Dermis microvascular lymphatic vessel endothelial cell (primary cell): ENCODE measurements around the gene FSD1. TPM values are rescaled to one million over a fixed set of nuclear protein-coding genes. Genes with fewer than 3 reads are reported as not detected.
"Not testable (repeated sequence)": the region's sequence is repeated elsewhere in the genome, so short reads cannot be mapped to it uniquely, and the experiment has no call there.

Experiments used
- DNase-seq, 2 donors: peaks; one replicate each; pipeline versions ENCODE4 v3.0.0 to v3.0.0-alpha.2; 2010; ENCODE audit warnings: low read depth in 2 of 2
- total RNA-seq: library from RNA; depleted of rRNA; stranded (reverse); fragments of >200 nt; gene quantifications from 2 replicates; pipeline ENCODE4 v1.2.1, GENCODE V29; 2014

Gene FSD1
- total RNA-seq, 1 donor from 2014 or later, result 7.4 TPM

GRCh38 chr19:4313847-4314490 lies 9.6 kb downstream of the FSD1 start:
- DNase-seq, result no peak

DNA sequence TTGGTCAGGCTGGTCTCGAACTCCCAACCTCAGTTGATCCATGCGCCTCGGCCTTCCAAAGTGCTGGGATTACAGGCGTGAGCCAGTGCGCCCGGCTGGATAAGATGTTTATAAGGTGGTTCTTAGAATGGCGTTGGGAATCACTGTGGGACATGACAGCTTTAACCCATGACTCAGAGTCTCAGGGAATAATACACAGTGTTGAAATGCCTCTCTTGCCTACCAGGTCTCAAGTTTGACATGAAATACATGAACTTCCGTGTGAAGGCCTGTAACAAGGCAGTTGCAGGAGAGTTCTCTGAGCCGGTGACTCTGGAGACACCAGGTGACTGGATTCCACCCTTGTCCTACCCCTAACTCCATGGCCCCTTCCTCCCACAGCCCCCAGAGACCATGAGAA lies 12.6 kb downstream of the FSD1 start:
- DNase-seq, result no peak

- DNase-seq, result no peak
These were observed 14.1 kb downstream of the FSD1 start for GRCh38 chr19:4318460-4318859.

DNA sequence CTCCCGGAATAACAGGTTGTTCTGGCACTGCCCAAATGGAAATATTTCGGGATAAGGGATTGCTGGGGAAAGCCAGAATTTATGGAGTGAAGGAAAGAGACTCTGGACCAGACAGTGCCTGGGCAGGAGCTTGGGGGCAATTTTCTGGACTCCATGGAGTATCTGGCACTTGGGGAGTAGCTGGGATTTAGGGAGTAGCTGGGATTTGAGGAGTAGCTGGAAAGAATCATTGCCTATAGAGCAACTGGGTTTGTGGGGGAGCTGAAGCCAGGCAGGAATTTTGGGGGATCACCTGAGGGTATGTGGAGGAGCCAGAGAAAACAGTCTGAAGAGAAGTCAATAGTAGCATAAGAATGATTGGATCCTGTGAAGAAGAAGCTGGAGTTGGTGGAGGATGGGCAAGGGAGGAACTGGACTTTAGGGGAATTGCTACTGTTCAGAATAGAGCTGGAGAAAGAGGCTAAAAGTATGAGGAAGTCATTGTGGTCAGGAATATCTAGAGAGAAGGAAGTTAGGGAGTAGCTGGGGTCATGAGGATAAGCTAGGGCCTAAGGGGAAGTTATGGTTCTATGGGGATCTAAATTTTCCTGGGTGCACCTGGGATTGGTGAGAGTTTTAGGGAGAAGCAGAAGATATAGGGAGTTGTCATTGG lies 14.8 kb downstream of the FSD1 start:
- DNase-seq, result no peak

DNA sequence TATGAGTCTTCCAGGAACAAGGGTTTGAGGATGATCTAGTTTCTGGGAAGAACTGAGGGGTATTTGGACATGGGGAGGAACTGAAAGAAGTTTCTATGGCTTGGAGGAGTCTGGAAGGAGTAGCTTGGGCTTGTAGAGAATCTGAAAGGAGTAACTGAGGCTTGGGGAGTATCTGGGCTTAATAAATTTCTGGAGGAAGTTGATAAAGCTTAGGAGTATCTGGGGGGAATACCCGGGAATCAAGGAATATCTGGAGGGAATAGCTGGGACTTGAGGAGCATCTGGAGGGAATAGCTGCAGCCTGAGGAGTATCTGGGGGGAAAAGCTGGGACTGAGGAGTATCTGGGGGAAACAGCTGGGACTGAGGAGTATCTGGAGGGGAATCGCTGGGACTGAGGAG lies 16.0 kb downstream of the FSD1 start:
- no peak for DNase-seq

- DNase-seq, result no peak
These were observed 18.7 kb downstream of the FSD1 start for GRCh38 chr19:4322942-4323665.

GRCh38 chr19:4323692-4324091 lies 19.3 kb downstream of the FSD1 start:
- DNase-seq, result no peak

DNA sequence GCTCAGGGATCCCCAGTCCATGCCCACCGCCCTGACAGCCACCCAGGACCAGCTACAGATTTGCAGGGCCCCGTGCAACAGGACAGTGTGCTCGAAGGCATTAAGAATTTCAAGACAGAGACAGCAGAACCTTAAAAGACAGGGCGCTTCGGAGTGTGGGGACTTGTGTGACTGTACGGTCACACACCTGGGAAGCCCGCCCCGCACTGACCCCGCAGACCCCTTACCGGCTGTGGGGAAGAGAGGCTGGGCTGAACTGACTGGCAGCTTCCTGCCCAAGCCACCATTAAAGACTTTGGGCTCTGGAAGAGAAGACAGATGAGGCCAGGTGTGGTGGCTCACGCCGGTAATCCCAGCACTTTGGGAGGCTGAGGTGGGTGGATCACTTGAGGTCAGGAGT lies 19.8 kb downstream of the FSD1 start:
- DNase-seq, result no peak

GRCh38 chr19:4326215-4326836 lies 21.9 kb downstream of the FSD1 start:
- no peak for DNase-seq

DNA sequence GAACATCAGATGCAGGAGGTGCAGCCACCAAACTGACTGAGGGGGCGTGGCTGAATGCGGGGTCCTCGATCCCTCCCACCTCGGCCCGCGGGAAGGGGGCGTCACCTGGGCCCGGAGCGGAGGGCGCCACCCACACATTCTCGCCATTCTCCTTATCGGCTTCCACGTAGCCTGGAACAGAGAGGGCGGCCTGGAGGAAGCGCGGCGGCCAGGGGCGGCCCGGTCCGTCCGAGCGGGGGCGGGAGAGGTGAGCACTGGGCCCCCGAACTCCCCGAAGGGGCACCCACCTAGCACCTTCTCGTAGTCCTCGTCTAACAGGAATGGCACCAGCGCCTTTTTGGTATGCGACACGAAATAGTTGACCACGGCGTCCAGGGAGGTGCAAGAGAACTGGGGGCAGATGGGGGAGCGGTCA lies 22.4 kb downstream of the FSD1 start:
- no peak for DNase-seq

DNA sequence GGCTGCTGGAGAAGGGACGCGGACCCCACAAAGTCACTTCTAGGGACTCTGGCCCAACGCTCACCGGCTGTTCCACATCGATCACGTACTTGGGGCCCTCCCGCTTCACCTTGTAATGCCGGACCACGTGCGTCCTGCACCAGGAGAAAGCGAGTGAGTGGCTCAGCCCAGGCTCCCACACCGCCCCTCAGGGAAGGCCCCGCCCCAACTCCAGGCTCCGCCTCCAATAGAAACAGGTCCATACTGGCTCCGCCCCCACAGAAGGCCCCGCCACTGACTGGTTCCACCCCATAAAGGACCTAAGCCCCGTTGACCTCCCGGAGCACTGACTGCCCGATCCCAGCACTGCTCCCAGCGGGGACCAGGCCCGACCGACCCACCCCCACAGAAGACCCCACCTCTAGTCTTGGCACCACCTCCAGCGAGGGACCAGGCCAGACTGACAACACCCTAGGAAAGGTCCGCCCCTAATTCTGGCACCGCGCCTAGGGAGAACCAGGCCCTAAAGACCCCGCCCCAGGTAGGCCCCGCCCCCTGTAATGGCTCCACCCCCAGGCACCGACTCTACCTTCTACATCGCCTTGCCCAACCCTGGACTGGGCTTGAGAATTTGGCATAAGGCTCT lies 23.0 kb downstream of the FSD1 start:
- DNase-seq, result peak in 1 of 2 donors; percentile 19

- no peak for DNase-seq
These were observed 23.5 kb downstream of the FSD1 start for GRCh38 chr19:4327877-4328242.

- DNase-seq, result peak; percentile 30 to 82
These were observed 24.0 kb downstream of the FSD1 start for GRCh38 chr19:4328243-4328990.

- DNase-seq, result not testable (repeated sequence)
These were observed 24.7 kb downstream of the FSD1 start for GRCh38 chr19:4328991-4329681.

DNA sequence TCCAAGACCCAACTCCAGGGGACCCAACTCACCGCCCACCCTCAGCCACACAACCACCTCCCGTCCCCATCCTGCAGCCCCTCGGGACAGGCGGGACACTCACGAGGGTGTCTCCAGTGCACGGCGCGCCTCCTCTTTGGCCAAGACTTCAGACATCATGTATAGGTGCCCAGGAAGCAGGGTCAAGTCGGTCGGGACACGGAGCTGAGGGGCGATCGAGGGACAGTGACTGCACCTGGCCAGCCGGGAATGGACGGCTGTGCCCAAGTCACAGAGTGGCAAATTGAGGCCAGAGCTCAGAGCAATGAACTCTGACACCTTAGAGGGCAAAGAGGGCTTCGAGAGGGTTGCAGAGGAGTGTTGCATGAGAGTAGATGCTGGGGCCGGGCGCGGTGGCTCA lies 25.5 kb downstream of the FSD1 start:
- no peak for DNase-seq

DNA sequence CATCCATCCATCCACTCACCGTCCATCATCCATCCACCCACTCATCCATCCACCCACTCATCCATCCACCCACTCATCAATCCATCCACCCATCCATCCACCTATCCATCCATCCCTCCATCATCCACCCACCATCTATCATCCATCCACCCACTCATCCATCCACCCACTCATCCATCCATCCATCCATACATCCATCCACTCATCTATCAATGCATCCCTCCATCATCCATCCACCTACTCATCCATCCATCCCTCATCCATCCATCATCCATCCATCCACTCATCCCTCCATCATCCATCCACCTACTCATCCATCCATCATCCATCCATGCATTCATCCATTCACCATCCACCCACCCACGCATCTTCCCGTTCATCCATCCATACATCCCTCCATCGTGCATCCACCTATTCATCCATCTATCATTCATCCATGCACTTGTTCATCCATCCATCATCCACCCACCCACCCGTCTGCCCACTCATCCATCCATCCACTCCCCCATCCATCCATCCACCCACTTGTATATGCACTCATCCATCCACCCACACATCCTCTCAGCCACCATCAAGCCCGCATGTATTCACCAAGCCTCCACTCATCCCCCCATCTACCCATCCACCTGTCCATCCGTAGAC lies 30.7 kb downstream of the FSD1 start:
- no peak for DNase-seq

GRCh38 chr19:4337906-4338440 lies 33.6 kb downstream of the FSD1 start:
- DNase-seq, result peak; percentile 46 to 51

DNA sequence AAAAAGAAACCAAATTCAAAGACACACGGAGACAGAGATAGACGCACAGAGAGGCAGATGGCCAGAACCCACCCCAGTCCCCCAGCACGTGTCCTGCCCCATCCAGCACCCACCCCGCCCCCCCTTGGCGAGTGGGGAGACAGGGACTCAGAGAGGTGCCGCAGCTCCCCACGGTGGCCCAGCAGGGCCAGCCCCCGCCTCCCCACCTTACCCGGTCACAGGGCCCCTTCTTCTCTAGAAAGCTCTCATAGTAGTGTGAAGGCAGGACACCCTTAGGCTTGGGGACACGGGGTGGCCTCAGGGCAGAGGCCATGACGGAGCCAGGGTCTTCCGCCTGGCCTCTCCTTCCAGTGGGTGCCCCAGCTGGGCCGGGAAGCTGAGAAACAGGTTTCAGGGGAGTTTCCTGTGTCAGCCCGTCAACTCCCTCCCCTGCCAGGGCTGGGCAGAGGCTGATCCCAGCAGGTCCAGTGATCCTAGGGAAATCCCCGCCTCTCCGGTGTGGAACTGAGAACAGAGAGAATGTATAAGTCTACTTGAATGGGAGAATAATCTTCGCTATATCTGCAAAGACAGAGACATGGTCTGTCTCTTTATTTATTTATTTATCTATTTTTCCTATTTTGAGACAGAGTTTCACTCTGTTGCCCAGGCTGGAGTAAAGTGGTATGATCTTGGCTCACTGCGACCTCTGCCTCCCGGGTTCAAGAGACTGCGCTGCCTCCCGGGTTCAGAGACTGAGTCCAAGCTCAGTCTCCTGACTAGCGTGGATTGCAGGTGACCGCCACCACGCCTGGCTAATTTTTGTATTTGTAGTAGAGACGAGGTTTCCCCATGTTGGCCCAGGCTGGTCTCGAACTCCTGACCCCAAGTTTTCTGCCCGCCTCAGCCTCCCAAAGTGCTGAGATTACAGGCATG lies 34.3 kb downstream of the FSD1 start, which contains the start of gene STAP2:
TSS of gene STAP2 (minus strand) at position 387 of the 915 bp plus-strand sequence. CDS start at position 313, 74 bp downstream.
- DNase-seq, result peak; percentile 25 to 61

DNA sequence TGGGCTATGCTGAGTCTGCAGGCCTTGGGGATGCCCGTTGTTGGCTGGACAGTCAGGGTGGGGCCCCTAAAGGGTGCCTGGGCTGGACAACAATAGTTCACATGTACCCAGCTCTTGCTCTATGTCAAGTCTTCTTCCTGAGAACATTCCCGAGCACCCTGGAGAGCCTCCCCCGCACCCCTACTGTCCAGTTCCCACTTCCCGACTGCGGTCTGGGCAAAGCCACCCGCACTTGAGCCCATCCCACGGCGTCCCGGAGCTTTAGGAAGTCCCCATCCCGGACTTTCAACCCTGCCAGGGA lies 37.9 kb downstream of the FSD1 start:
- no peak for DNase-seq
